SIG-M5 treated with dmso at 0.1 percent for 504 hours (cell line): ENCODE measurements around the gene GPR160.

Source experiments
- DNase-seq: peaks from one replicate; lab custom pipeline; 2025; ENCODE audit not compliant: unreplicated experiment; lab: John Stamatoyannopoulos, UW

GPR160 gene

DNA sequence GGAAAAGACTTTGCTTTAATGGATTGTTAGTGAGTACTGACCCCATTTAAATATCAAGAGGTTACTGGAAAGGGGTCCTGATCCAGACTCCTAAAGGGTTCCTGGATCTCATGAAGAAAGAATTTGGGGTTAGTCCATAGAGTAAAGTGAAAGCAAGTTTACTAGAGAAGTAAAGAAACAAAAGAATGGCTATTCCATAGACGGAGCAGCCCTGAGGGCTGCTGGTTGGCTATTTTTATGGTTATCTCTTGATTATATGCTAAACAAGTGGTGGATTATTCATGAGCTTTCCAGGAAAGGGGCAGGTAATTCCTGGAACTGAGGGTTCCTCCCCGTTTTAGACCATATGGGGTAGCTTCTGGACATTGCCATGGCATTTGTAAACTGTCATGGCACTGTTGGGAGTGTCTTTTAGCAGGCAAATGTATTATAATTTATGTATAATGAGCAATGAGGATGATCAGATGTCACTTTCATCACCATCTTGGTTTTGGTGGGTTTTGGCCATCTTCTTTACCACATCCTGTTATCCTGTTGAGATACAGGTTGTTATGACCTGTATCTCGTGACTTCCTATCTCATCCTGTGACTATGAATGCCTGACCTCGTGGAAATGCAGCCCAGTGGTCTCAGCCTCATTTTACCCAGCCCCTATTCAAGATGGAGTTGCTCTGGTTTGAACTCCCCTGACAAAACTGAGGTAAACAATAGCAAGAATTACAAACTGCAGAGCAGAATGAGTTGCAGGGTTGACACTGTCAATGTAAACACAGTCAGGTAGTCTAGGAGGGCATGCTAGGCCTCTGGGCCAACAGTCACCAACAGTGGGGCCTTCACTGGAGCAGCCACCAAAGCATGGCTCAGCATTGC is 10.3 kb upstream of the GPR160 start:
- DNase-seq: no peak

DNA sequence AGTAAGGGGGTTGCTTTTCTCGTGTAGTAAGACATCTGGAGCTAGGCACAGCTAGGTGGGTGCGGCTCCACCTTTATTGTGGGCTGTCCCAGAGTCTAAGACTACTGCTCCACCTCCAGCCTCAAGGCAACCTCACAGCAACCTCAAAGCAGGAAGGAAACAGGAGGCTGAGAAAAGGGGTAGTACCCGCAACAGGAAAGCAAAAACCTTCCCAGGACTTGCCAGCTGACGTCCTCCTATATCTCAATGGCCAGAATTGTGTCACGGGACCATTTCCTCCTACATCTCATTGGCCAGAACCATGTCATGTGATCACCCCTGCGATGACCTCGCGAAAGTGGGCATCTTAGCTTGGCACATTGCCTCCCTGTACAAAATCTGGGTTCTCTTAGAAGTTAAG is 4.3 kb upstream of the GPR160 start:
- DNase-seq: peak; percentile 58

DNA sequence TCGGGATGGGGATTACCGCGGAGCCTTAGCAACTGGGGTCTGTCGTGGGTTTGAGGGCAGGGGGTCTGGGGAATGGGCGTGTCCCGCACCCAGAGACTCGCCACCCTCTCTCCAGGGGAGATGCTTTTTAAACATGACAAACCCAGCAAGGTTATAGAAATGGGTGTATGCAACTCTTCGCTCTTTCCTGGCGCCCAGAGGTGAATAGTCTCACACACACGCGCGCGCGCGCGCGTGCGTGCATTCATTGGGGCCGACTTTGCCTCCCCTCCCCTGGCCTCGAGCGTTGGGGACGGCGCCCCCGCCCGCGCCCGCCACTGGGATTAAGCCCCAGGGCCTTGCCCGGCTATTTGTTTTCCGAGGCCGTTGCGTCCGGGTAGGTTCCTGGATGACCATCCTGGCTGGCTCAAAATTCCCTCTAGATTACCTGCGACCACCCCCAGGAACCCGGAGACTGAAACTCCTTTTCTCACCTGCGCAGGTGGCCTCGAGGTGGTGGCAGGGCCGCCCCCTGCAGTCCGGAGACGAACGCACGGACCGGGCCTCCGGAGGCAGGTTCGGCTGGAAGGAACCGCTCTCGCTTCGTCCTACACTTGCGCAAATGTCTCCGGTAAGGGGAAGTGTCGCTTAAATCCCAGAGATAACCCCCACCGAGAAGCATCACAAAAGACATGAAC is 777 bp downstream of the GPR160 start:
- peak; percentile 81 for DNase-seq

DNA sequence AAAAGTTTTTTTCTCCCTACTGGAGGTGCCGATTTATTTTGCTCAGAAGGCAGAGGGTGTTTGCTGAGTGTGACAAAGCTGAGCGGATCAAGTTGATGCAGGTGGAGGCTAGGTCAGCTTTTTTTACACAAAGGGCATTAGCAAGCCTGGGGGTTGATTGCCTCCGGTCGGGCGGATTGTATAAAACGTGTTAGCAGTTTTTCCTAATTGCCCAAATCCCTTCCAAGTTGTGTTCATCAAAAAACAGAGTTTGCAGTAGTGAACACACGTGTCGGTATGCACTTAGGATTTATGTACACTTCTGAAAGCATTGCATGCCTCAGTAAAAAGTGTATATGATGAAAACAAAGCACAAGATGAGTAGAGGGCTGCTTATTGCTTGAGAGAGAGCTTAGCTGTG is 2.6 kb downstream of the GPR160 start:
- no peak for DNase-seq

DNA sequence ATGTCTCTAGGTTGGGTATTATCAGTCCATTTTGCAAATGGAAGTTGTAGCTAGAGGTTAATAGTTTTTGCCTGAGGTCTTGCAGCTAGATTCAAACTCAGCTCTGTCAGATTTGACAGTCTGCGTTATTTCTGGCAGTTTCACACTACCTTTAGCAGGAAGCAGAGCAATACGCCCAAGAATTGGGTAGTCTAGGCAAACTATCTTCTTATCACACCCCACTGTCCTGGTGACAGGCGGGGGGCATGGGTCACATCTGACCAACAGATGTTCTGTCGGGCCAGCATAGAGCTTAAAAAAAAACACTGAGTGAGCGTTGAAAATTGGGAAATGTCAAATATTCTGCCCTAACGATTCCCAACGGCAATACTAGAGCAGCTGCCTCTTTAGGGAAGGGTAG is 5.7 kb downstream of the GPR160 start:
- no peak for DNase-seq

DNA sequence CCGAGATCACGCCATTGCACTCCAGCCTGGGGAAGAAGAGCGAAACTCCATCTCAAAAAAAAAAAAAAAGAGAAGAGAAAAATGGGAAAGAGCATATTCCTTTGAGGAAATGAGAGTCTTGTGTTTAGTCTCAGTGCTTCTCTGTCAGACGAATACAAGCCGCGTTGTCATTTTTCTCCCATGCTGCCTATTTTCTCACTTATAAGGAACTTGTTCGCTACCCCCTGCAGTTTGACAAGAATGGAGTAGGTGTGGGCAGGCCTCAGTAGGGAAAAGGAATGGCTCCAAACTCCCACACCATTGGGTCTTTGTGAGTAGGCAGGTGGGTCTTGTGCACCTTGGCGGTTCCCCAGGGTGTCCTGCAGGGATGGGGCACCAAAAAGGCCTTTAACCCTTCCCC is 6.5 kb downstream of the GPR160 start:
- peak; percentile 66 for DNase-seq

DNA sequence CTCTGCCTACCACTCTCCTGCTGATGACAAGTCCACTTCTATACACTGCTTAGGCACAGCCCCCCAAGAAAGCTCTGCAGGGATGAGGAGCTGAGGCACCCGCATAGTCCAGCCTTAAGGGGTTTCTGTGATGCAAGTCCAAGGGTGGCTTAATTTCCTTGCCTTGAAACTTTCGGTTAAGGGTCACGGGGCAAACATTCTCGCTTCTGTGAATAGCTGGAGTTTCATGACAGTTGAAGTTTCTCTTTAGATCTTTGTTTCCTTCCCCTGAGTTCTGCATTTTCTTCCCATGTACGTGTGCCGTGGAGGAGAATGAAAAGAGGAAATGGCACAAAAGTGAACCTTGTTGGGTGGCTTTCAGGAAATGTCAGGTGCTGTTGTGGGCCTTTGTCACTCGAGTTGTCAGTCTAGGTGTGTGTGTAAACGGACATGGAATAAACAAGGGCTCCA is 7.0 kb downstream of the GPR160 start:
- peak; percentile 99 for DNase-seq

DNA sequence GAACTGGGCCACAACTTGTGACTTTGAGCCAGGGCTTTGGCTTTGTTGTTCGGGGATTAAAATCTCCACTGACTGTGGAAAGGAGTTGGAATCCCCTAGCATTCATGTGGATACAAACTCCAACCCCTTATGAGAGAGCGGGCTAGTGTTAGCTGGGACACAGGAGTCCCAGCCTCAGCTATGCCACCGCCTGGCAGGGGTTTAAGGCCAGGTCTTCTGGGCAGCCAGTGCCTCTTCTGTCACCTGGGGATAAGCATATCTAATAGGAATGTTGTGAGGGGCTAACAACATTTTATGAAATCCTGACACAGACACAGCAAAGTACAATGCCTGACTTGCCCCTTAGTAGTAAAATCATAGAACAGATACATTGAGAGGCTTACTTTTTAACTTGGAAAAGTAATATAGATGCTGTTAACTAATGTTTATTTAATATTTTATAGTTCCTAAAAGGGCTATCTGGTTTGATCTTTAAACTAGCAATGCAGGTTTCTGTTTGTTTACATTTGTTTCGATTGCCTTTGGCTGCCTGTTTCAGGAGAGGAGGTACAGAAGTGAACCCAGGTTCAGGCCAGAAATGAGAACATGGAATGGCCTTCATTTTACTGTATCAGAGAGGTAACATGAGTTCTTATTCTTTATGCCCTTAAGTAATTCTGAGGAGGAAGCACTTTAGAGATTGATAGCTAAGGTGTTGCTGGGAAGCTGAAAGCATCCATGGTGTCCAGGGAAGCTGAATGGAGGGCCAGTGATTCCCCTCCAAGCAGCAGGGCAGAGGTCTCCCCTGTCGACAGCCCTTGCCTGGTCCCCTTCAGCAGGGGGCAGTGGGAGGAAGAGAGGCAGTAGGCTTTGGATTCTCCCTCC is 8.7 kb downstream of the GPR160 start:
- DNase-seq: peak; percentile 44

DNA sequence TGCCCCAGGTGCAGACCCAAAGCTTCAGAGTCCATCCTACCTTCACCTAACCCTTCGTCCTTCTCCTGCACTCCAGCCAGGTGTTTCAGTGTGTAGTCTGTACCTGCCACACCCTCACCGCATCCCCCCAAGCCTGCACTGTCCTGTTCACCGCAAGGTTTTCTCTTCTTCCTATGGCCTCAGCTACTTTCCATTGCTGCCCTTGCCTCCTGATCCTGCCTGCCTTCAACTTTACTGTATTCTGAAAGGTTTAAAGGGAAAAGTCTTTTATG is 9.3 kb downstream of the GPR160 start:
- DNase-seq: no peak

DNA sequence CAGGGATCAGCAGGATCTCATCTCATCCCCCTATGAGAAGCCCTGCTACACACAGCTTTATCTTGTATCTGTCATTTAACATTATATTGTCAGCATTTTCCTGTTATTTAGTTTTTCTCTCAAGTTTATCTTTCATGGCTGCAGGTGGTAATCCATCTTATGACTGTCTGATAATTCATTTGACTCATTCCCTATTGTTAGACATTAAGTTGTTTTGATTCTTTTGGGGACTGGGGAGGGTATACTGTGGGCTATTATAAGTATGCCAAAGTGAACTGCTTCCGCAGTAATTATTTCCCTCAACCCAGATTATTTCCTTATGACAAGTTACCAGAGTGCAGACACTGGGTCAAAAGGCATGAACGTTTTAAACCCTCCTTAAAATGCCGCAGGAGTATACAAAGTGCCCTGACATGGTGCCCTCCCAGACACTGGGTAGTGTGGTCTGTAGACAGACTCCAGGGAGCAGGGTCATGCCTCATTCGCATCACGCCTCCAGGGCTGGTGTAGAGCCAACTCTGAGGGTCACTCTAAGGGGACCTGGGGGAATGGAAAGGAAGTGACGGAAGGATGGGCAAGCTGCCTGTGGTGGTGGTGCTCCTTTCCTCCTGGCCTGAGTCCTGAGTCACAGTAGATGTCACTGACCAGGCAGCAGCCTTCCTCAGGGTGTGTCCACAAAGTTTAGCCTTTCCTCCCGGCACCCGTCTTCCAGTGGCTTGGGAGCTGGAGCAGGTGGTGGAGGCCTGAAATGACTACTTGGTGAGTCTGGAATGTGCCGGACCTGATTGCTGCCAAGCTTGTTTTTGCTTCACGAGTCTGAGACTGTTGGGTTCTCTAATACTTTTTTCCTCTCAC is 11.6 kb downstream of the GPR160 start:
- DNase-seq: peak; percentile 65

DNA sequence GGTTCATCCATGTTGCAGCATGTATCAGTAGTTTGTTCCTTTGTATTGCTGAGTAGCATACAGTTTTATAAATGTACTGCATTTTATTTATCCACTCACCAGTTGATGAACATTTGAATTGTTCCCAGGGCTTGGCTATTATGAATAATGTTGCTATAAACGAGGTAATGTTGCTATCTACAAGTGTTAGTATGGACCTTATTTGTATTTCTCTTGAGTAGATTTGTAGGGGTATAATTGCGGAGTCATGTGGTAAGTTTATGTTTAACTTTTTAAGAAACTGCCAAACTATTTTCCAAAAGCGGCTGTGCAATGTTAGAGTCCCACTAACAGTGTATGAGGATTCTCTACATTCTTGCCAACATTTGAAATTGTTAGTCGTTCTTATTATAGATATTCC is 13.0 kb downstream of the GPR160 start:
- no peak for DNase-seq

DNA sequence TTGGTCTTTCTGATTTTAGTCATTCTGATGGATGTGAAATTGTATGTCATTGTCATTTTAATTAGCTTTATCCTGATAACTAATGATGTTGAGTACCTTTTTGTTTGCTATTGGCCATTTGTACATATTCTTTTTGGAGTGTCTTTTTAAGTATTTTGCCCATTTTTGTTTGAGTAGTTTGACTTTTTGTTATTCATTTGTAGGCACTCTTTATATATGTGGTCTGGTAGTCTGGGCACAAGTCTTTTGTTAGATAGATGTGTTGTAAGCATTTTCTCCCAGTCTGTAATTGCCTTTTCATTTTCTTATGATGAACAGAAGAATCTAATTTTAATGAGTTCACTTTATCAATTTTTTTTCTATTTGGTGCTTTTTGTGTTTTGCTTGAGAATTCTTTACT is 14.6 kb downstream of the GPR160 start:
- DNase-seq: no peak

DNA sequence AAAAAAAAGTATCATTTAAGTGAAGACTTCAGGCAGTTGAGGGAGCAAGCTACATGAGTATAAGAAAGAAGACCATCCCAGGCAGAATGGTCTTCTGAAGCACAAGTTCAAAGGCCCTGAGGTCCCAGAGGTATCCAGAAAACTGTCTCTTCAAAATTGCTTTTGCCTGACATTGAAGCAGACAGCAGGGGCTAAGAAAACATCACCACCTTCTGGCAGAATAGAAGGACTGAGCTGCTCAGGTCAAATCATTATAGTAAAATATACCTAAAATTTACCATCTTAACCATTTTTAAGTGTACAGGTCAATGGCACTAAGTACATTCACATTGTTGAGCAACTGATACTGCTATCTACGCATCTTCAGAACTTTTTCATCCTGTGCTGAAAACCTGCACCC is 16.4 kb downstream of the GPR160 start:
- peak; percentile 32 for DNase-seq

DNA sequence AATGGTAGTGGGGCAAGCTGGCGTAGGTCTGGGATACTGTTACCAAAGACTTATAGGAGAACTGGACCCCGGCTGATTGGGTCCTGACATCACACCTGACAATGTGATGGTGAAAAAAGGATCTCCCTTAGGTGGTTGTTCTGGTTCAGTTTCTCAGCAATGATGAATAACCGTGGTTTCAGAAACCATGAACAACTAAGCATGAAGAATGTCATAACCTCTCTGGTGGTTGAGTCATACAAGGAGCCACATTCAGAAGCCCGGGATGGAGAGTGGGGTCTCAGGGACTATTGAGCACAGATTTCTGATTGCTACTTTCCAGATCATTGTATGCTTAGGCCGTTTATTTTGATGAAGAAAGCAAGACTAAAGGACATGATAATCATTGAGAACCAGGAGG is 17.4 kb downstream of the GPR160 start:
- DNase-seq: no peak

DNA sequence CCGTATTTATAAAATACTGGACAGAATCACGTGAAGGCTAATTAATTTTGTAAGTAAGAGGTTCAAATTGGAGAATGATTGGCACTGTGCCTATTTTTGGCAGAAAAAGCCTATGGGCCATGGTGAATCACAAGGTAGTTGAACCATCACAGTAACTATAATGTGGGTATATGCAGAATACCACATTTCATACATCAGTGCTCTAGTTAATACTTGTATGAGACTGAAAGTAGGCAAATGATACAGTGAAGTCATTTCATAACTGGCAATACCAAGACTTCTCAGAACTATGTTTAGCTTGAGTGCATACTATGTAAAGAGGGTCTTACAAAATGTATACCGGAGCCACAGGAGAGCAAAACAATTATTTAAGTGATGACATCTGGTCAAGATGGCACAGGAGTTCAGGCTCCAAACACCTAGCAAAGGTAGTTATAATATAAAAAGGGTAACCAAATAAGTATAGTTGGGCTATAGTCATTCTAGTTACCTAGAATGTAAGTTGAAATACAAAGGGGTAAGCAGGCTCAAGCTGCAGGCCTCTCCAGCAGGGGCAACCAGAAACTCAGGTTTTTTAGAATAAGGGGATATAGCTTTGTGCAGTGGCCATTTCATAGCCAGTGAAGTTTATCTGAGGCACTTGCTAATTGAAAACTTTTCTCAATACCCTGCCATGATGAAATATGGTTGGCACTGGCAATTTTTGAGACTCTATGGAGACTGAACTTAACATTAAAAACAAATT is 19.1 kb downstream of the GPR160 start:
- DNase-seq: no peak

DNA sequence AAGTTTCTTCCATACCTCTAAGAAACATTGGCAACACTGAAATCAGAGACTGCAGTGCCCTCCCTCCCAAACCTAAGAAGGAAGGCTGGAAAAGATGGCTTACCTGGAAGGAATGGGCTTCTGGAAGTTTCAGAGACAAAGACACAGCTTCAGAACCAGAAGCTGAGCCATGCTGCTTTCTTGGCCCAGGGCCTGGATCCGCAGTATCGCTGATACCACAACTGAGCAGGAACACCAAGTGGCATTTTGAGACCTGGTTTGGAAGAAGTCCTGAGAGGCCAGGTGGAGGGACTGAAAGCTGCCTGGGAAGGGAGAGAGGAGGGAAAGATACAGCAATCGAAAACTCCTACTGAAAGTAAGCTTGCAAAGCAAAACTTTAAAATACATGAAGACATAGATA is 19.8 kb downstream of the GPR160 start:
- no peak for DNase-seq

DNA sequence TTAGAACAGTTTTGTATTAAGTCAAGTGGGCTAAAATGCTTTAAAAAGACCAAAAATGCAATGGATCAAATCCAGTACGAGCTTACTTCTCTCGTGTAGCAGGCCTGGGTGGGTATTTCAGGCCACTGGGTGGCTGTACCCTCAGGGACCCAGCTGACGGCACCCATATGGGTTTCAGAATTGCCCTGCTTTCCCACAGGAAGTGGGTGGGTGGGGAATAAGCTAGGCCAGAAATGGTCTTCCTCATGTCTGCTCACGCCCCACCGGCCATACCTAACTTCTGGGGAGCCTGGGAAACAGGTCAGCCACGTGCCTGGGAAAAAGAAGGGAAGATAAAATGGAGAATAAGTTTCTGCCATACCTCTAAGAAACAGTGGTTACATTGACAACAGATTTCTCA is 20.3 kb downstream of the GPR160 start:
- no peak for DNase-seq

DNA sequence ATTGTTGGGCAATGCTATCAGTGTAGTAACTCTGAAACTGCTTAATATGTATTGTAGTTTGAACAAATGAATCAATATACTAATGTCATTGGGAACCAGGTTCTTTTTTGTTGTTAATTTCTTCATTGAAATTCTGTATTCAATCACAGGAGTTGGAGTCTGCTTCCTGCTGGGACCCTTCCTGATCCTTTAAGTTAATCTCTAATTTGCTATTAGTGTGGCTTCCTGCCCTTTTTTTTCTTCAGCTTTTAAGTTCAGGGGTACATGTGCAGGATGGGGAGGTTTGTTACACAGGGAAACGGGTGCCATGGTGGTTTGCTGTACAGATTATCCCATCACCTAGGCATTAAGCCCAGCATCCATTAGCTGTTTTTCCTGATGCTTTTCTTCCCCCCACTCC is 21.7 kb downstream of the GPR160 start:
- no peak for DNase-seq

DNA sequence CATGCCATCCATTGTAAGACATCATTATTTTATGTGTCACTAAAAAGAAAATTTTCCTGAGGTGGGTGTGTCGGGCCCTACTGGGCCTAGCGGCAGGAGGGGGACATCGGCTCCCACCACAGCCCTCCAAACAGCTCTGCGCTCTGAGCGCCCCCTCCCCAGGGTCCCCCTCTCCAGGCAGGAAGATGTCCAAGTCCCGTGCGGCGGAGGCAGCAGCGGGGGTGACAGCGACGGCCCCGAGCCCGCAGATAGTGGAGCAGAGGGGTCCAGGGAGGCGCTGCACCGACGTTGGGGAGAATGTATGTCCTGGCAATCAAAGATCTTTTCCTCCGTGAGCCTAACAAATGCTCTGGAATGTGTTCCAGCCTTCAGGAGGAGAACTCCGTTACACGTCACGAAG is 24.3 kb downstream of the GPR160 start:
- DNase-seq: no peak

DNA sequence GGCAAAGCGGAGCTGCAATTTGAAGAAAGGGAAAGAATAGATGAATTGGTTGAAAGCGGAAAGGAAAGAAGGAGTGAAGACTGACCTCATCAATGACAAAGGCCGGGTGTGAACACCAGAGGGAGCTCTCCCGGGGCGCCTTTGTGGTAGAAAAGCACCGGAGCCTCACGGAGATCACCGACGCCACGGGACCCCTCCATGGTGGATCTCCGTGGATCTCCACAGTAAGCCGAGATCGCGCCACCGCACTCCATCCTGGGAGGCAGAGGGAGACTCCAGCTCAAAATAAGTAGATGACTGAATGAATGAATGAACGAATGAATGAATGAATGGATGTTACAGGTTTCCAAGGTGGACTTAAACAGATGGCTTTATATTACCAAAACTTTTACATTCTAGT is 25.0 kb downstream of the GPR160 start:
- no peak for DNase-seq
